A549 (cell line): ENCODE results near the gene GPR176.

Experiments
- EP300 ChIP-seq, 2 experiments: fragments of >200 bp; sonication (Bioruptor Twin); formaldehyde crosslinking; IDR thresholded peaks; 2 replicates in 1 of 2; 3 replicates in 1 of 2; pipeline ENCODE4 v1.6.1; 2016 to 2017
- KDM1A ChIP-seq: fragments of 200-600 bp; sonication (generic); IDR thresholded peaks from 2 replicates; pipeline ENCODE4 v1.6.1; 2016; ENCODE audit warnings: low read depth, mild to moderate bottlenecking
- MYC ChIP-seq: IDR thresholded peaks from 2 replicates; pipeline ENCODE4 v1.6.1; 2012; ENCODE audit warnings: mild to moderate bottlenecking, inconsistent platforms, low read length, improper control_type of control experiment, borderline replicate concordance
- POLR2A ChIP-seq: IDR thresholded peaks from 2 replicates; pipeline ENCODE4 v1.6.1; 2012; ENCODE audit warnings: mild to moderate bottlenecking, low read length
- RFX5 ChIP-seq: fragments of 450-650 bp; IDR thresholded peaks from 2 replicates; pipeline ENCODE4 v1.7.1; 2014; ENCODE audit warnings: antibody characterized with exemption, mild to moderate bottlenecking, moderate library complexity
- SMC3 ChIP-seq: fragments of >200 bp; sonication (Bioruptor Twin); formaldehyde crosslinking; IDR thresholded peaks from 3 replicates; pipeline ENCODE4 v1.6.1; 2018; ENCODE audit warnings: inconsistent platforms
- ZFP36 ChIP-seq: fragments of 450-650 bp; IDR thresholded peaks from 2 replicates; pipeline ENCODE4 v1.6.1; 2014; ENCODE audit warnings: borderline replicate concordance; ENCODE audit not compliant: partially characterized antibody
- TF ChIP-seq, protein P1 (sequence below): fragments of >200 bp; sonication (Bioruptor Twin); formaldehyde crosslinking; IDR thresholded peaks from 3 replicates; pipeline ENCODE4 v1.5.1; 2016

DNA sequence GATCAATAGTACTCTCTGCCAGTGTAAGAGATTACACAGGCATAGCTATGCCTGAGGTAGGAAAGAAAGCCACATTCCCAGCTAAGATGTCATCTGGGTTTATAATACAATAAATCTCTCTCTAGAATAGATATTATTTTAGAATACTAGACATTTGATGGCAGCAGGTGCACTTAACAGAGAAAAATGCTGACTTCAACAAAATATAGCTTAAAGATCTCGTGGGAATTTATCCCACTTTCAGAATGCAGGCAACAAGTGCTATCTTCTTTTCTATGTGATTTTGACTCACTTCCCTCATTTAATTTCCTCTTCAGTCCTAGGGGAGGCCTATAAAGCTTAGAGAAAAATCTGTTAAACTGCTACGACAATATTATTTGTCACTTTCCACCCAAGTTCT is 76.5 kb downstream of the GPR176 start:
- TF ChIP-seq POLR2A (no peak), ZFP36 (no peak), RFX5 (no peak), EP300 (IDR thresholded peaks at IDR 0.05) (no peak), SMC3 (no peak), KDM1A (no peak), MYC (no peak)
- TF ChIP-seq, protein P1, sequence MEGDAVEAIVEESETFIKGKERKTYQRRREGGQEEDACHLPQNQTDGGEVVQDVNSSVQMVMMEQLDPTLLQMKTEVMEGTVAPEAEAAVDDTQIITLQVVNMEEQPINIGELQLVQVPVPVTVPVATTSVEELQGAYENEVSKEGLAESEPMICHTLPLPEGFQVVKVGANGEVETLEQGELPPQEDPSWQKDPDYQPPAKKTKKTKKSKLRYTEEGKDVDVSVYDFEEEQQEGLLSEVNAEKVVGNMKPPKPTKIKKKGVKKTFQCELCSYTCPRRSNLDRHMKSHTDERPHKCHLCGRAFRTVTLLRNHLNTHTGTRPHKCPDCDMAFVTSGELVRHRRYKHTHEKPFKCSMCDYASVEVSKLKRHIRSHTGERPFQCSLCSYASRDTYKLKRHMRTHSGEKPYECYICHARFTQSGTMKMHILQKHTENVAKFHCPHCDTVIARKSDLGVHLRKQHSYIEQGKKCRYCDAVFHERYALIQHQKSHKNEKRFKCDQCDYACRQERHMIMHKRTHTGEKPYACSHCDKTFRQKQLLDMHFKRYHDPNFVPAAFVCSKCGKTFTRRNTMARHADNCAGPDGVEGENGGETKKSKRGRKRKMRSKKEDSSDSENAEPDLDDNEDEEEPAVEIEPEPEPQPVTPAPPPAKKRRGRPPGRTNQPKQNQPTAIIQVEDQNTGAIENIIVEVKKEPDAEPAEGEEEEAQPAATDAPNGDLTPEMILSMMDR = no peak
